IMR-90 (cell line): Measurements from ENCODE around the gene CREBBP. TPM values are rescaled to one million over a fixed set of nuclear protein-coding genes. Genes with fewer than 3 reads are reported as not detected.

Source experiments
- ATAC-seq: fragments of 200-7000 bp; cut with Tn5 transposase; 2 replicates; pipeline ENCODE4 v1.9.1; 2020; ENCODE audit warnings: low read depth, mild to moderate bottlenecking, moderate library complexity
- BruUV-seq: library from RNA; stranded (reverse); fragments of 400-500 nt; replicated peaks from 2 replicates; lab custom pipeline; 2021; lab: Mats Ljungman, UMichigan
- CTCF ChIA-PET: fragments of 300-600 bp; formaldehyde crosslinking; extraction: SDS; loops from one replicate; lab custom pipeline; 2021; ENCODE audit warnings: antibody characterized with exemption; lab: Yijun Ruan, JAX
- POLR2A ChIA-PET: fragments of 300-600 bp; sonication (Branson Sonifier 250); formaldehyde crosslinking; loops from one replicate; lab custom pipeline; 2022; ENCODE audit warnings: antibody characterized with exemption; ENCODE audit not compliant: unreplicated experiment; lab: Charles Lee
- DNase-seq: peaks from one replicate; pipeline ENCODE4 v3.0.0; 2013
- H2AFZ ChIP-seq: replicated peaks from 2 replicates; pipeline ENCODE3; 2013; ENCODE audit warnings: low read length, mild to moderate bottlenecking; ENCODE audit not compliant: poor library complexity
- H2AK5ac ChIP-seq: 2 replicates; pipeline ENCODE4 v1.6.1; 2013; ENCODE audit warnings: low read depth, low read length, inconsistent platforms
- H2AK9ac ChIP-seq: replicated peaks from 2 replicates; pipeline ENCODE3; 2013; ENCODE audit warnings: mild to moderate bottlenecking, low read depth, low read length, moderate library complexity; ENCODE audit not compliant: poor library complexity
- H2BK120ac ChIP-seq: 2 replicates; pipeline ENCODE4 v1.6.1; 2013; ENCODE audit warnings: low read depth, low read length, inconsistent platforms
- H2BK15ac ChIP-seq: 3 replicates; pipeline ENCODE4 v1.6.1; 2013; ENCODE audit warnings: low read depth, low read length, inconsistent platforms
- H2BK20ac ChIP-seq: 2 replicates; pipeline ENCODE4 v1.6.1; 2013; ENCODE audit warnings: low read depth, mild to moderate bottlenecking, inconsistent platforms, low read length, moderate library complexity
- H2BK5ac ChIP-seq: 2 replicates; pipeline ENCODE4 v1.6.1; 2013; ENCODE audit warnings: mild to moderate bottlenecking, low read depth, low read length, inconsistent platforms; ENCODE audit not compliant: poor library complexity, severe bottlenecking
- H3K14ac ChIP-seq: replicated peaks from 2 replicates; pipeline ENCODE4 v1.6.1; 2013; ENCODE audit warnings: low read depth, low read length, inconsistent platforms
- H3K18ac ChIP-seq: 2 replicates; pipeline ENCODE4 v1.6.1; 2013; ENCODE audit warnings: low read depth, low read length, control low read depth
- H3K23ac ChIP-seq: 2 replicates; pipeline ENCODE4 v1.6.1; 2013; ENCODE audit warnings: low read depth, low read length, inconsistent platforms
- H3K27ac ChIP-seq: 2 replicates; pipeline ENCODE4 v1.5.1; 2013; ENCODE audit warnings: mild to moderate bottlenecking, control low read depth, low read length; ENCODE audit not compliant: insufficient read depth
- H3K27me3 ChIP-seq: 2 replicates; pipeline ENCODE4 v1.6.1; 2013; ENCODE audit warnings: low read length; ENCODE audit not compliant: control insufficient read depth, insufficient read depth
- H3K36me3 ChIP-seq: 2 replicates; pipeline ENCODE4 v1.6.1; 2013; ENCODE audit warnings: low read length, mixed read lengths; ENCODE audit not compliant: control insufficient read depth, insufficient read depth
- H3K4ac ChIP-seq: 2 replicates; pipeline ENCODE4 v1.6.1; 2013; ENCODE audit warnings: low read depth, low read length, inconsistent platforms
- H3K4me1 ChIP-seq: 2 replicates; pipeline ENCODE4 v1.6.1; 2013; ENCODE audit warnings: low read length, mixed read lengths; ENCODE audit not compliant: control insufficient read depth, insufficient read depth
- H3K4me2 ChIP-seq: 2 replicates; pipeline ENCODE4 v1.6.1; 2013; ENCODE audit warnings: low read depth, mild to moderate bottlenecking, control low read depth, low read length, moderate library complexity
- H3K4me3 ChIP-seq: 2 replicates; pipeline ENCODE4 v1.5.1; 2013; ENCODE audit warnings: low read depth, mild to moderate bottlenecking, control low read depth, low read length, moderate library complexity; ENCODE audit not compliant: insufficient read depth
- H3K56ac ChIP-seq: 2 replicates; pipeline ENCODE4 v1.6.1; 2013; ENCODE audit warnings: low read length, inconsistent platforms; ENCODE audit not compliant: insufficient read depth; ENCODE audit errors: extremely low read depth
- H3K79me1 ChIP-seq, 2 experiments: 2 replicates each; pipeline ENCODE4 v1.6.1; 2013; ENCODE audit warnings: low read length in 2 of 2, inconsistent platforms in 1 of 2, low read depth in 1 of 2
- H3K9ac ChIP-seq: 2 replicates; pipeline ENCODE4 v1.6.1; 2013; ENCODE audit warnings: low read depth, low read length, control low read depth
- H3K9me1 ChIP-seq: 2 replicates; pipeline ENCODE4 v1.6.1; 2013; ENCODE audit warnings: low read length, inconsistent platforms; ENCODE audit not compliant: insufficient read depth
- H3K9me3 ChIP-seq: 2 replicates; pipeline ENCODE4 v1.6.1; 2013; ENCODE audit warnings: low read length; ENCODE audit not compliant: control insufficient read depth, insufficient read depth
- H4K20me1 ChIP-seq: 2 replicates; pipeline ENCODE4 v1.6.1; 2013; ENCODE audit warnings: low read length, inconsistent platforms; ENCODE audit not compliant: insufficient read depth
- H4K5ac ChIP-seq: 2 replicates; pipeline ENCODE4 v1.6.1; 2013; ENCODE audit warnings: mild to moderate bottlenecking, low read depth, low read length, control low read depth
- H4K8ac ChIP-seq, 2 experiments: 2 replicates each; pipeline ENCODE4 v1.6.1; 2013; ENCODE audit warnings: low read depth in 2 of 2, low read length in 2 of 2, control low read depth in 1 of 2, inconsistent platforms in 1 of 2
- H4K91ac ChIP-seq: 2 replicates; pipeline ENCODE4 v1.6.1; 2013; ENCODE audit warnings: low read depth, low read length, inconsistent platforms; ENCODE audit not compliant: insufficient read depth
- FOS ChIP-seq: fragments of 150-350 bp; IDR thresholded peaks from 2 replicates; pipeline ENCODE4 v1.6.1; 2016; ENCODE audit warnings: low read depth, low read length
- MAZ ChIP-seq: IDR thresholded peaks from 2 replicates; pipeline ENCODE4 v1.6.1; 2012; ENCODE audit warnings: low read depth, mild to moderate bottlenecking, low read length, improper control_type of control experiment, moderate library complexity, borderline replicate concordance
- WGBS, 2 experiments: methylation state at CpG; one replicate each; pipeline versions ENCODE4 v1.1.5 to v1.1.7; 2013; ENCODE audit warnings: missing lambda C conversion rate in 2 of 2; ENCODE audit not compliant: insufficient read length in 1 of 2; ENCODE audit errors: extremely low coverage in 2 of 2; 5-methylcytosine and 5-hydroxymethylcytosine counted together
- dilution Hi-C: fragments of 300-500 bp; cut with HindIII; formaldehyde crosslinking; loops from one replicate; pipeline ENCODE4 v1.14.3; 2018; ENCODE audit warnings: low sequenced_read_pairs; ENCODE audit not compliant: unreplicated experiment
- in situ Hi-C: fragments of 300-500 bp; cut with MboI; formaldehyde crosslinking; loops from 3 replicates; pipeline ENCODE4 v1.14.3; 2019; ENCODE audit warnings: low sequenced_read_pairs, inconsistent platforms, mixed read lengths
- intact Hi-C: fragments of 100-400 bp; cut with micrococcal nuclease; formaldehyde crosslinking; loops from 2 replicates; pipeline ENCODE4 v1.10.0; 2022
- polyA plus RNA-seq, 3 experiments: library from polyadenylated mRNA; depleted of rRNA; stranded (reverse); fragments of >200 nt; gene quantifications; 2 replicates each; pipeline ENCODE4 v1.2.3, GENCODE V29; 2012; ENCODE audit warnings: low replicate concordance in 1 of 3
- total RNA-seq: library from RNA; depleted of rRNA; stranded (reverse); fragments of >200 nt; gene quantifications from 2 replicates; pipeline ENCODE4 v1.2.3, GENCODE V29; 2012
- TF ChIP-seq, protein P1 (sequence below): conservative IDR thresholded peaks from 2 replicates; pipeline ENCODE4 v1.5.1; 2012; ENCODE audit warnings: mild to moderate bottlenecking, low read depth, low read length, improper control_type of control experiment

CREBBP gene
- total and polyA plus RNA-seq, 2 of the 4 experiments (the other 2 are of a cell fraction) = 7.3 to 12.5 TPM

DNA sequence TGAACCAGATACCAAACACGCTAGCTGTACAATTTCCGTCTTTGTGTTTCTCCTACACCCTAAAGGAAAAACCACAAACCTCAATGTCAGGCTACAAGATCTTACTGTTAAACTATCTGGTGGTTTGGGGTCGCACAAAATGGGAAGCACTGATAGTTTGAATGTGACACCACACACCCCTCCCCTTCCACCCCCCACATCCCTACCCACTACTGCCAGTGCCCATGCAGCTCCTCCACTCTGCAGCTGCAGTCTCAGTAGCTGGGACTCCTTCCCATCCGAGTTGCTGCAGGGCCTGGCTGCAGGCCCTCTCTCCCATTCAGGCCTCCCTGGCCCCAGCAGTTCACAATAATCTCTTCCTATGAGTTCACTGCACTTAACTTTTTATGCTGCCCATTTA is 181.6 kb downstream of the CREBBP start:
- in situ Hi-C loops = no loop called here
- no peak overlapping the region for H4K5ac ChIP-seq
- H4K8ac ChIP-seq = no peak overlapping the region
- no peak overlapping the region for H3K18ac ChIP-seq
- no peak overlapping the region for H2BK120ac ChIP-seq
- dilution Hi-C loops = no loop called here
- 0 out of 2 replicates have a peak, but pooled peaks cover 3% of the 10 kb centered on the region for H3K9me1 ChIP-seq
- no peak overlapping the region for H2BK20ac ChIP-seq
- no peak overlapping the region for H3K9ac ChIP-seq
- no peak overlapping the region for H3K4ac ChIP-seq
- 100% methylated on average over 1 of the region's 4 CpGs; no CpG with 5 or more reads in 1 of the 2 experiments for WGBS, 2 experiments
- ATAC-seq = no peak
- H3K79me1 ChIP-seq = peaks cover 32 to 50% of the 10 kb centered on the region in 2 experiments
- H3K23ac ChIP-seq = no peak overlapping the region
- no peak overlapping the region for H3K14ac ChIP-seq
- H3K27ac ChIP-seq = no peak overlapping the region
- no peak overlapping the region for H2BK15ac ChIP-seq
- ChIA-PET CTCF (interaction anchor here (0.8 kb wide), 1 partner anchor 9 kb away, joined by 4 read pairs; no protein-coding TSS in a partner anchor), POLR2A (no interaction called here)
- H3K36me3 ChIP-seq = no peaks in the 10 kb centered on the region
- H3K4me1 ChIP-seq = peaks cover 4% of the 10 kb centered on the region; the same call in 1 of the 2 replicates
- H2BK5ac ChIP-seq = no peak overlapping the region
- H3K4me2 ChIP-seq = no peak overlapping the region
- no peak overlapping the region for H3K4me3 ChIP-seq
- H2AK5ac ChIP-seq = no peak overlapping the region
- H2AK9ac ChIP-seq = no peak overlapping the region
- H4K91ac ChIP-seq = no peak overlapping the region
- intact Hi-C loops = loop anchor here (10.0 kb wide), 2 partner anchors 416 to 556 kb away; partner anchors contain the start of gene ADCY9
- 0 out of 2 replicates have a peak, but pooled peaks cover 5% of the 10 kb centered on the region for H4K20me1 ChIP-seq
- no peak overlapping the region for H3K56ac ChIP-seq
- no peaks in the 10 kb centered on the region for H3K27me3 ChIP-seq
- no peaks in the 10 kb centered on the region for H3K9me3 ChIP-seq
- TF ChIP-seq MAZ (no peak), FOS (no peak)
- TF ChIP-seq, protein P1, sequence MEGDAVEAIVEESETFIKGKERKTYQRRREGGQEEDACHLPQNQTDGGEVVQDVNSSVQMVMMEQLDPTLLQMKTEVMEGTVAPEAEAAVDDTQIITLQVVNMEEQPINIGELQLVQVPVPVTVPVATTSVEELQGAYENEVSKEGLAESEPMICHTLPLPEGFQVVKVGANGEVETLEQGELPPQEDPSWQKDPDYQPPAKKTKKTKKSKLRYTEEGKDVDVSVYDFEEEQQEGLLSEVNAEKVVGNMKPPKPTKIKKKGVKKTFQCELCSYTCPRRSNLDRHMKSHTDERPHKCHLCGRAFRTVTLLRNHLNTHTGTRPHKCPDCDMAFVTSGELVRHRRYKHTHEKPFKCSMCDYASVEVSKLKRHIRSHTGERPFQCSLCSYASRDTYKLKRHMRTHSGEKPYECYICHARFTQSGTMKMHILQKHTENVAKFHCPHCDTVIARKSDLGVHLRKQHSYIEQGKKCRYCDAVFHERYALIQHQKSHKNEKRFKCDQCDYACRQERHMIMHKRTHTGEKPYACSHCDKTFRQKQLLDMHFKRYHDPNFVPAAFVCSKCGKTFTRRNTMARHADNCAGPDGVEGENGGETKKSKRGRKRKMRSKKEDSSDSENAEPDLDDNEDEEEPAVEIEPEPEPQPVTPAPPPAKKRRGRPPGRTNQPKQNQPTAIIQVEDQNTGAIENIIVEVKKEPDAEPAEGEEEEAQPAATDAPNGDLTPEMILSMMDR = no peak
- H2AFZ ChIP-seq = no peak overlapping the region
- DNase-seq = peak; percentile 9
- no TSS peak for BruUV-seq
